ENCODE measurements around the gene ASB3. TPM values are rescaled to one million over a fixed set of nuclear protein-coding genes. Genes with fewer than 3 reads are reported as not detected.

Gene ASB3
- total RNA-seq, 4 donors from 2014 or later, result 14.0 to 19.3 (median 16.6) TPM

GRCh38 chr2:53820711-53821110, 34.0 kb upstream of the ASB3 start:
- no peak for ATAC-seq
- H3K4me1 ChIP-seq, result peaks cover 0 to 3% (median 0%) of the 10 kb centered on the region in 3 donors
- no peak overlapping the region for H3K4me3 ChIP-seq
- H3K27ac ChIP-seq, result no peak overlapping the region
- TF ChIP-seq POLR2A (IDR thresholded peaks at IDR 0.05), result no peak
- no peak for TF ChIP-seq CTCF (IDR thresholded peaks at IDR 0.05)
- TF ChIP-seq EP300 (IDR thresholded peaks at IDR 0.05), result no peak
- TF ChIP-seq POLR2AphosphoS5 (IDR thresholded peaks at IDR 0.05), result no peak
- 72 to 79% methylated on average over 3 to 4 of the region's 4 CpGs for WGBS, 2 donors (ENCODE audit: low coverage in 1 of 2)
- no peaks in the 10 kb centered on the region for H3K27me3 ChIP-seq
- no peaks in the 10 kb centered on the region for H3K9me3 ChIP-seq
- peaks cover 0 to 45% of the 10 kb centered on the region in 2 donors for H3K36me3 ChIP-seq

DNA sequence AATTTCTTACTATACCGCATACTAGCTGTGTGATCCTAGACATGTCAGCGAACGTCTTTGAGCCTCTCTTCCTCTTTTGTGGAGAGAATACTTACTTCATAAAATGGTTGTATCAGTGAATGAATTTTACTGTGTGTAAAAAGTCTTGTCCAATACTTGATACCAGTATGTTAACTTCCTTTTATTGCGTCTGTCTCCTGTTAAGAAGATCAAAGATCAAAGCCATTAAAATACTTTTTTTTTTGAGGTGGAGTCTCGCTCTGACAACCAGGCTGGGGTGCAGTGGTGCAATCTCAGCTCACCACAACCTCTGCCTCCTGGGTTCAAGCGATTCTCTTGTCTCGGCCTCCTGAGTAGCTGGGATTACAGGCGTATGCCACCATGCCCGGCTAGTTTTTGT, 33.3 kb upstream of the ASB3 start:
- Histone ChIP-seq H3K4me1 (no peaks in the 10 kb centered on the region), H3K27ac (no peak overlapping the region)

GRCh38 chr2:53819634-53820033, 32.9 kb upstream of the ASB3 start:
- TF ChIP-seq POLR2A (IDR thresholded peaks at IDR 0.05), result no peak
- TF ChIP-seq CTCF (IDR thresholded peaks at IDR 0.05), result no peak
- no peak for TF ChIP-seq POLR2AphosphoS5 (IDR thresholded peaks at IDR 0.05)
- TF ChIP-seq EP300 (IDR thresholded peaks at IDR 0.05), result no peak
- no peak overlapping the region for H3K27ac ChIP-seq
- no peaks in the 10 kb centered on the region for H3K9me3 ChIP-seq
- H3K4me1 ChIP-seq, result no peaks in the 10 kb centered on the region
- H3K27me3 ChIP-seq, result no peaks in the 10 kb centered on the region
- no peak overlapping the region for H3K4me3 ChIP-seq
- 66% methylated on average over 3 of the region's 4 CpGs; no CpG with 5 or more reads in 1 of the 2 donors for WGBS, 2 donors (ENCODE audit: low coverage in 1 of 2)
- peaks cover 0 to 56% of the 10 kb centered on the region in 2 donors for H3K36me3 ChIP-seq
- ATAC-seq, result no peak

More for the DNA sequence above, 33.3 kb upstream of the ASB3 start:
- Histone ChIP-seq H3K27me3 (no peaks in the 10 kb centered on the region), H3K36me3 (peaks cover 0 to 52% of the 10 kb centered on the region in 2 donors), H3K9me3 (no peaks in the 10 kb centered on the region), H3K4me3 (no peak overlapping the region)
- 88 to 91% methylated on average over 5 to 8 of the region's 9 CpGs for WGBS, 2 donors (ENCODE audit: low coverage in 1 of 2)
- ATAC-seq, result no peak
- TF ChIP-seq POLR2AphosphoS5 (IDR thresholded peaks at IDR 0.05) (no peak), POLR2A (IDR thresholded peaks at IDR 0.05) (no peak)

- 84 to 93% methylated on average over 2 to 3 of the region's 3 CpGs for WGBS, 2 donors (ENCODE audit: low coverage in 1 of 2)
- H3K4me1 ChIP-seq, result no peaks in the 10 kb centered on the region
- no peak for ATAC-seq
- H3K36me3 ChIP-seq, result peaks cover 0 to 63% of the 10 kb centered on the region in 2 donors
- H3K27me3 ChIP-seq, result no peaks in the 10 kb centered on the region
- H3K9me3 ChIP-seq, result no peaks in the 10 kb centered on the region
- no peak overlapping the region for H3K4me3 ChIP-seq
- no peak overlapping the region for H3K27ac ChIP-seq
- TF ChIP-seq EP300 (IDR thresholded peaks at IDR 0.05) (no peak), POLR2AphosphoS5 (IDR thresholded peaks at IDR 0.05) (no peak), POLR2A (IDR thresholded peaks at IDR 0.05) (no peak), CTCF (IDR thresholded peaks at IDR 0.05) (no peak)
Measured at GRCh38 chr2:53818854-53819435, 32.2 kb upstream of the ASB3 start.

DNA sequence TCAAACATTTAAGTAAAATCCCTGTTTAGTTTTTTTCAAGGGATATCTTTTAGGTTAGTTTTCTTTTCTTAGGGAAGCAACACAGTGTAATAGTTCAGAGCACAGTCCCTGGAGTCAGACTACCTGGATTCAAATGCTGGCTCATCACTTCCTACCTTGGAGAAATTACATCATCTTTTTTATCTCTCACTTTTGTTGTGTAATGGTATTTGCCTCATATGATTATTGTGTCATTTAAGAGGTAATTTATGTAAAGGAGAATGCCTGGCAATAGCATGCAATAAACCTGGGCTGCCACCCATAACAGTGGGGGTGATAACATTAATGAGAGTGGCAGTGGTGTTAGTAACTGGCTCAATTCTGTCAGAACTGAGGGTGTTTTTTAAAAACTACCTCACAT, 26.4 kb upstream of the ASB3 start:
- no peak overlapping the region for H3K4me3 ChIP-seq
- H3K36me3 ChIP-seq, result peaks cover 0 to 100% of the 10 kb centered on the region in 2 donors
- TF ChIP-seq POLR2A (IDR thresholded peaks at IDR 0.05) (no peak), EP300 (IDR thresholded peaks at IDR 0.05) (no peak), POLR2AphosphoS5 (IDR thresholded peaks at IDR 0.05) (no peak), CTCF (IDR thresholded peaks at IDR 0.05) (no peak)
- no peaks in the 10 kb centered on the region for H3K27me3 ChIP-seq
- H3K9me3 ChIP-seq, result no peaks in the 10 kb centered on the region
- no peak overlapping the region for H3K27ac ChIP-seq
- no peak for ATAC-seq
- H3K4me1 ChIP-seq, result no peaks in the 10 kb centered on the region
